AG10803 (cell line): ENCODE results near the gene STEEP1.
A peak's percentile ranks its signal among the peaks of the same experiment; 100 is the strongest.

ENCODE experiments used
- DNase-seq: peaks from one replicate; pipeline ENCODE4 v3.0.0; 2010; ENCODE audit warnings: low read depth
- H3K4me3 ChIP-seq: 2 replicates; pipeline ENCODE4 v1.5.1; 2011; ENCODE audit warnings: mild to moderate bottlenecking, low read length, control low read depth
- CTCF ChIP-seq: conservative IDR thresholded peaks from 2 replicates; pipeline ENCODE4 v1.5.1; 2011; ENCODE audit warnings: mild to moderate bottlenecking, low read length, control low read depth, inconsistent platforms

The STEEP1 gene

GRCh38 chrX:119529345-119530276, 35.6 kb downstream of the STEEP1 start:
- no peak for DNase-seq
- H3K4me3 ChIP-seq: no peak overlapping the region
- no peak for TF ChIP-seq CTCF

- no peak overlapping the region for H3K4me3 ChIP-seq
- no peak for DNase-seq
- TF ChIP-seq CTCF: no peak
Measured at GRCh38 chrX:119523664-119524184, 41.5 kb downstream of the STEEP1 start.

GRCh38 chrX:119521246-119521645, 44.0 kb downstream of the STEEP1 start:
- no peak overlapping the region for H3K4me3 ChIP-seq
- TF ChIP-seq CTCF: no peak

GRCh38 chrX:119518371-119518770, 46.8 kb downstream of the STEEP1 start:
- H3K4me3 ChIP-seq: no peak overlapping the region
- TF ChIP-seq CTCF: no peak
- no peak for DNase-seq

More at GRCh38 chrX:119521246-119521645, 44.0 kb downstream of the STEEP1 start:
- no peak for DNase-seq

- peak; percentile 79 for TF ChIP-seq CTCF
- no peak overlapping the region for H3K4me3 ChIP-seq
- peak; percentile 64 for DNase-seq
Measured at GRCh38 chrX:119516157-119516702, 49.0 kb downstream of the STEEP1 start.

GRCh38 chrX:119512146-119512800, 52.9 kb downstream of the STEEP1 start:
- H3K4me3 ChIP-seq: no peak overlapping the region
- DNase-seq: peak; percentile 67
- peak; percentile 76 for TF ChIP-seq CTCF
